Omental fat pad (tissue), 4 donors: ENCODE data around the gene SAMD8. TPM values are rescaled to one million over a fixed set of nuclear protein-coding genes. Genes with fewer than 3 reads are reported as not detected.
"Not testable (repeated sequence)": the region's sequence is repeated elsewhere in the genome, so short reads cannot be mapped to it uniquely, and the experiment has no call there.

ENCODE experiments used
- ATAC-seq: fragments of 150-250 bp; one replicate; pipeline ENCODE4 v1.9.1; 2016; ENCODE audit warnings: mild to moderate bottlenecking, moderate library complexity; ENCODE audit not compliant: low FRiP score
- DNase-seq: peaks from one replicate; pipeline ENCODE4 v3.0.0-alpha.2; 2019; ENCODE audit warnings: low spot score
- total RNA-seq, 4 donors: library from RNA; depleted of rRNA; stranded (reverse); fragments of >200 nt; gene quantifications; one replicate each; pipeline ENCODE4 v1.1.0, GENCODE V29; 2016
- TF ChIP-seq, protein P1 (sequence below), 3 donors: fragments of 450-650 bp; IDR thresholded peaks; one replicate each; pipeline ENCODE4 v1.5.1; 2016 to 2017; ENCODE audit warnings: antibody characterized with exemption in 3 of 3, mild to moderate bottlenecking in 3 of 3, moderate library complexity in 2 of 3

The SAMD8 gene
- total RNA-seq, 4 donors from 2014 or later, result 38.9 to 54.2 (median 43.7) TPM

- no peak for ATAC-seq
- no peak for DNase-seq
- TF ChIP-seq, protein P1, sequence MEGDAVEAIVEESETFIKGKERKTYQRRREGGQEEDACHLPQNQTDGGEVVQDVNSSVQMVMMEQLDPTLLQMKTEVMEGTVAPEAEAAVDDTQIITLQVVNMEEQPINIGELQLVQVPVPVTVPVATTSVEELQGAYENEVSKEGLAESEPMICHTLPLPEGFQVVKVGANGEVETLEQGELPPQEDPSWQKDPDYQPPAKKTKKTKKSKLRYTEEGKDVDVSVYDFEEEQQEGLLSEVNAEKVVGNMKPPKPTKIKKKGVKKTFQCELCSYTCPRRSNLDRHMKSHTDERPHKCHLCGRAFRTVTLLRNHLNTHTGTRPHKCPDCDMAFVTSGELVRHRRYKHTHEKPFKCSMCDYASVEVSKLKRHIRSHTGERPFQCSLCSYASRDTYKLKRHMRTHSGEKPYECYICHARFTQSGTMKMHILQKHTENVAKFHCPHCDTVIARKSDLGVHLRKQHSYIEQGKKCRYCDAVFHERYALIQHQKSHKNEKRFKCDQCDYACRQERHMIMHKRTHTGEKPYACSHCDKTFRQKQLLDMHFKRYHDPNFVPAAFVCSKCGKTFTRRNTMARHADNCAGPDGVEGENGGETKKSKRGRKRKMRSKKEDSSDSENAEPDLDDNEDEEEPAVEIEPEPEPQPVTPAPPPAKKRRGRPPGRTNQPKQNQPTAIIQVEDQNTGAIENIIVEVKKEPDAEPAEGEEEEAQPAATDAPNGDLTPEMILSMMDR (IDR thresholded peaks at IDR 0.05), result no peak
Observed at GRCh38 chr10:75197906-75198305, 86.5 kb downstream of the SAMD8 start.

- ATAC-seq, DNase-seq: not testable (repeated sequence)
Observed at GRCh38 chr10:75199949-75200348, 88.5 kb downstream of the SAMD8 start.

- ATAC-seq (no peak), DNase-seq (no peak)
- TF ChIP-seq, protein P1 (IDR thresholded peaks at IDR 0.05), result no peak
Observed at GRCh38 chr10:75201793-75202307, 90.4 kb downstream of the SAMD8 start.

- DNase-seq, result no peak
- ATAC-seq, result peak; percentile 77
- TF ChIP-seq, protein P1 (IDR thresholded peaks at IDR 0.05), result no peak
Observed at GRCh38 chr10:75202321-75203045, 91.0 kb downstream of the SAMD8 start.

GRCh38 chr10:75203046-75203620 is 91.7 kb downstream of the SAMD8 start:
- ATAC-seq, result not testable (repeated sequence)

GRCh38 chr10:75203724-75204123 is 92.3 kb downstream of the SAMD8 start:
- TF ChIP-seq, protein P1 (IDR thresholded peaks at IDR 0.05), result no peak
- DNase-seq (no peak), ATAC-seq (no peak)

More at GRCh38 chr10:75203046-75203620, 91.7 kb downstream of the SAMD8 start:
- DNase-seq, result not testable (repeated sequence)

DNA sequence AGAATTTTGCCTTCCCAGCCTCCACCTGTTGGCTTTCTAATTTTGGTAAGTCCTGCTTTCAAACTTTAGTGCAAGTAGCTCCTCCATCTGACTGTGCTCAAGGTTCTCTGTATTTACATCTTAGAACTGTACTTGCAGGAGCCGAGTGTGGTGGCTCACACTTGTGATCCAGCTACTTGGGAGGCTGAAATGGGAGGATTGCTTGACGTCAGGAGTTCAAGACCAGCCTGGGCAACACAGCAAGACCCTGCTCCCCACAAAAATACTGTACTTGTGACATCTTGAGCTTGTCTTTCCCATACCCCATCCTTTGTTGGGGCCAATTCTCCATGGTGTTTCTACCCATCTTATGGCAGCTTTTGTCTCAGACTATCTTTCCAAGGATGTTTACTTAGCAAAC is 94.5 kb downstream of the SAMD8 start:
- TF ChIP-seq, protein P1 (IDR thresholded peaks at IDR 0.05), result no peak
- ATAC-seq, result no peak
- no peak for DNase-seq

- ATAC-seq, DNase-seq: not testable (repeated sequence)
Observed at GRCh38 chr10:75206638-75207037, 95.2 kb downstream of the SAMD8 start.
